Activated T-cell treated with anti-CD3 and anti-CD28 coated beads for 48 hours (primary cell): ENCODE results near the gene ASPSCR1.

ENCODE experiments used
- DNase-seq: peaks from one replicate; pipeline ENCODE4 v3.0.0-alpha.2; 2020; ENCODE audit warnings: low read depth

The ASPSCR1 gene

GRCh38 chr17:81983011-81983638, 5.7 kb downstream of the ASPSCR1 start:
- no peak for DNase-seq

- no peak for DNase-seq
Observed at GRCh38 chr17:81983639-81984373, 6.4 kb downstream of the ASPSCR1 start.

GRCh38 chr17:81984773-81985410, 7.5 kb downstream of the ASPSCR1 start:
- no peak for DNase-seq

GRCh38 chr17:81986606-81987005, 9.2 kb downstream of the ASPSCR1 start:
- no peak for DNase-seq

- DNase-seq = no peak
Observed at GRCh38 chr17:81987161-81987770, 9.8 kb downstream of the ASPSCR1 start.

GRCh38 chr17:81990836-81991683, 13.6 kb downstream of the ASPSCR1 start:
- DNase-seq = no peak

- DNase-seq = no peak
Observed at GRCh38 chr17:81991684-81992305, 14.4 kb downstream of the ASPSCR1 start.

- DNase-seq = no peak
Observed at GRCh38 chr17:81992306-81993102, 15.1 kb downstream of the ASPSCR1 start.

- DNase-seq = no peak
Observed at GRCh38 chr17:81993729-81994592, 16.5 kb downstream of the ASPSCR1 start.

- no peak for DNase-seq
Observed at GRCh38 chr17:81994593-81995462, 17.4 kb downstream of the ASPSCR1 start.

GRCh38 chr17:81995463-81996231, 18.2 kb downstream of the ASPSCR1 start:
- DNase-seq = no peak

GRCh38 chr17:81996232-81996756, 18.9 kb downstream of the ASPSCR1 start:
- no peak for DNase-seq

- DNase-seq = no peak
Observed at GRCh38 chr17:81996757-81997441, 19.5 kb downstream of the ASPSCR1 start.

GRCh38 chr17:81998212-81998611, 20.8 kb downstream of the ASPSCR1 start:
- DNase-seq = no peak

- DNase-seq = no peak
Observed at GRCh38 chr17:81998691-81999438, 21.4 kb downstream of the ASPSCR1 start.

GRCh38 chr17:81999587-81999975, 22.2 kb downstream of the ASPSCR1 start:
- DNase-seq = no peak
